Measurements from ENCODE around the gene GABRQ.
"Not testable (repeated sequence)": the region's sequence is repeated elsewhere in the genome, so short reads cannot be mapped to it uniquely, and the experiment has no call there.

GABRQ gene

GRCh38 chrX:152647978-152648377, 10.3 kb downstream of the GABRQ start:
- Histone ChIP-seq H3K9me3 (ENCODE audit: low read depth, low read length) (no peaks in the 10 kb centered on the region), H3K27ac (no peak overlapping the region), H3K36me3 (ENCODE audit: insufficient read depth, low read length) (no peaks in the 10 kb centered on the region), H3K4me3 (no peak overlapping the region), H3K9ac (ENCODE audit: insufficient read length) (no peak overlapping the region)
- DNase-seq (ENCODE audit: low read depth, low spot score), result no peak
- TF ChIP-seq FOXP2 (optimal IDR thresholded peaks at IDR 0.05; ENCODE audit: control extremely low read depth, extremely low read length, insufficient read depth) (no peak), POLR2AphosphoS5 (IDR thresholded peaks at IDR 0.05; ENCODE audit: borderline replicate concordance, low read depth, low read length) (no peak)

GRCh38 chrX:152652060-152652459, 14.4 kb downstream of the GABRQ start:
- TF ChIP-seq POLR2AphosphoS5 (IDR thresholded peaks at IDR 0.05; ENCODE audit: borderline replicate concordance, low read depth, low read length), result no peak
- TF ChIP-seq FOXP2 (optimal IDR thresholded peaks at IDR 0.05; ENCODE audit: control extremely low read depth, extremely low read length, insufficient read depth), result no peak
- no peak for TF ChIP-seq EZH2 (IDR thresholded peaks at IDR 0.05)
- H3K36me3 ChIP-seq (ENCODE audit: insufficient read depth, low read length), result no peaks in the 10 kb centered on the region
- DNase-seq (ENCODE audit: low read depth, low spot score), result no peak
- no peaks in the 10 kb centered on the region for H3K9me3 ChIP-seq (ENCODE audit: low read depth, low read length)
- no peak overlapping the region for H3K27ac ChIP-seq
- no peak overlapping the region for H3K4me3 ChIP-seq
- no peak overlapping the region for H3K9ac ChIP-seq (ENCODE audit: insufficient read length)

- no peak for TF ChIP-seq FOXP2 (optimal IDR thresholded peaks at IDR 0.05; ENCODE audit: control extremely low read depth, extremely low read length, insufficient read depth)
- no peak for TF ChIP-seq EZH2 (IDR thresholded peaks at IDR 0.05)
- no peak for TF ChIP-seq POLR2AphosphoS5 (IDR thresholded peaks at IDR 0.05; ENCODE audit: borderline replicate concordance, low read depth, low read length)
- Histone ChIP-seq H3K9me3 (ENCODE audit: low read depth, low read length) (no peaks in the 10 kb centered on the region), H3K4me3 (no peak overlapping the region), H3K36me3 (ENCODE audit: insufficient read depth, low read length) (no peaks in the 10 kb centered on the region), H3K9ac (ENCODE audit: insufficient read length) (no peak overlapping the region), H3K27ac (no peak overlapping the region)
- DNase-seq (ENCODE audit: low read depth, low spot score), result no peak
Measured at GRCh38 chrX:152652467-152652866, 14.8 kb downstream of the GABRQ start.

- Histone ChIP-seq H3K9ac (ENCODE audit: insufficient read length) (no peak overlapping the region), H3K36me3 (ENCODE audit: insufficient read depth, low read length) (no peaks in the 10 kb centered on the region), H3K4me3 (no peak overlapping the region), H3K27ac (no peak overlapping the region), H3K9me3 (ENCODE audit: low read depth, low read length) (no peaks in the 10 kb centered on the region)
- no peak for DNase-seq (ENCODE audit: low read depth, low spot score)
- TF ChIP-seq EZH2 (IDR thresholded peaks at IDR 0.05) (no peak), POLR2AphosphoS5 (IDR thresholded peaks at IDR 0.05; ENCODE audit: borderline replicate concordance, low read depth, low read length) (no peak), FOXP2 (optimal IDR thresholded peaks at IDR 0.05; ENCODE audit: control extremely low read depth, extremely low read length, insufficient read depth) (no peak)
Measured at GRCh38 chrX:152656087-152656486, 18.4 kb downstream of the GABRQ start.

- Histone ChIP-seq H3K9me3 (ENCODE audit: low read depth, low read length) (no peaks in the 10 kb centered on the region), H3K9ac (ENCODE audit: insufficient read length) (no peak overlapping the region), H3K36me3 (ENCODE audit: insufficient read depth, low read length) (no peaks in the 10 kb centered on the region), H3K4me3 (no peak overlapping the region), H3K27ac (no peak overlapping the region)
- TF ChIP-seq EZH2 (IDR thresholded peaks at IDR 0.05), result no peak
- TF ChIP-seq FOXP2 (optimal IDR thresholded peaks at IDR 0.05; ENCODE audit: control extremely low read depth, extremely low read length, insufficient read depth), result no peak
- no peak for TF ChIP-seq POLR2AphosphoS5 (IDR thresholded peaks at IDR 0.05; ENCODE audit: borderline replicate concordance, low read depth, low read length)
- no peak for DNase-seq (ENCODE audit: low read depth, low spot score)
Measured at GRCh38 chrX:152656890-152657289, 19.2 kb downstream of the GABRQ start.

- H3K9ac ChIP-seq (ENCODE audit: insufficient read length), result no peak overlapping the region
- no peak for DNase-seq (ENCODE audit: low read depth, low spot score)
- TF ChIP-seq EZH2 (IDR thresholded peaks at IDR 0.05), result no peak
- TF ChIP-seq FOXP2 (optimal IDR thresholded peaks at IDR 0.05; ENCODE audit: control extremely low read depth, extremely low read length, insufficient read depth), result no peak
- TF ChIP-seq POLR2AphosphoS5 (IDR thresholded peaks at IDR 0.05; ENCODE audit: borderline replicate concordance, low read depth, low read length), result no peak
- H3K4me3 ChIP-seq, result no peak overlapping the region
- no peaks in the 10 kb centered on the region for H3K36me3 ChIP-seq (ENCODE audit: insufficient read depth, low read length)
- no peak overlapping the region for H3K27ac ChIP-seq
- H3K9me3 ChIP-seq (ENCODE audit: low read depth, low read length), result no peaks in the 10 kb centered on the region
Measured at GRCh38 chrX:152658302-152658701, 20.6 kb downstream of the GABRQ start.

GRCh38 chrX:152663086-152663485, 25.4 kb downstream of the GABRQ start:
- no peak overlapping the region for H3K4me3 ChIP-seq
- no peak overlapping the region for H3K9ac ChIP-seq (ENCODE audit: insufficient read length)
- no peaks in the 10 kb centered on the region for H3K36me3 ChIP-seq (ENCODE audit: insufficient read depth, low read length)
- TF ChIP-seq POLR2AphosphoS5 (IDR thresholded peaks at IDR 0.05; ENCODE audit: borderline replicate concordance, low read depth, low read length) (no peak), FOXP2 (optimal IDR thresholded peaks at IDR 0.05; ENCODE audit: control extremely low read depth, extremely low read length, insufficient read depth) (no peak), EZH2 (IDR thresholded peaks at IDR 0.05) (no peak)
- no peak for DNase-seq (ENCODE audit: low read depth, low spot score)
- H3K27ac ChIP-seq, result no peak overlapping the region
- H3K9me3 ChIP-seq (ENCODE audit: low read depth, low read length), result no peaks in the 10 kb centered on the region

GRCh38 chrX:152674135-152674534, 36.4 kb downstream of the GABRQ start:
- DNase-seq (ENCODE audit: low read depth, low spot score), result no peak
- H3K4me3 ChIP-seq, result no peak overlapping the region
- no peaks in the 10 kb centered on the region for H3K36me3 ChIP-seq (ENCODE audit: insufficient read depth, low read length)
- no peak overlapping the region for H3K27ac ChIP-seq
- no peaks in the 10 kb centered on the region for H3K9me3 ChIP-seq (ENCODE audit: low read depth, low read length)
- no peak for TF ChIP-seq FOXP2 (optimal IDR thresholded peaks at IDR 0.05; ENCODE audit: control extremely low read depth, extremely low read length, insufficient read depth)
- no peak for TF ChIP-seq EZH2 (IDR thresholded peaks at IDR 0.05)
- TF ChIP-seq POLR2AphosphoS5 (IDR thresholded peaks at IDR 0.05; ENCODE audit: borderline replicate concordance, low read depth, low read length), result no peak
- no peak overlapping the region for H3K9ac ChIP-seq (ENCODE audit: insufficient read length)

- not testable (repeated sequence) for H3K9me3 ChIP-seq (ENCODE audit: low read depth, low read length); H3K4me3 ChIP-seq; H3K36me3 ChIP-seq (ENCODE audit: insufficient read depth, low read length); DNase-seq (ENCODE audit: low read depth, low spot score); H3K27ac ChIP-seq; H3K9ac ChIP-seq (ENCODE audit: insufficient read length)
Measured at GRCh38 chrX:152674652-152675051, 37.0 kb downstream of the GABRQ start.

- H3K27ac ChIP-seq; H3K36me3 ChIP-seq (ENCODE audit: insufficient read depth, low read length); H3K4me3 ChIP-seq; DNase-seq (ENCODE audit: low read depth, low spot score); H3K9me3 ChIP-seq (ENCODE audit: low read depth, low read length); H3K9ac ChIP-seq (ENCODE audit: insufficient read length): not testable (repeated sequence)
Measured at GRCh38 chrX:152681012-152681411, 43.3 kb downstream of the GABRQ start.

- H3K4me3 ChIP-seq; H3K27ac ChIP-seq; H3K9me3 ChIP-seq (ENCODE audit: low read depth, low read length); H3K9ac ChIP-seq (ENCODE audit: insufficient read length); DNase-seq (ENCODE audit: low read depth, low spot score); H3K36me3 ChIP-seq (ENCODE audit: insufficient read depth, low read length): not testable (repeated sequence)
Measured at GRCh38 chrX:152697952-152698931, 60.5 kb downstream of the GABRQ start, which contains the start of gene MAGEA3. TSS of gene MAGEA3 (plus strand) at chrX:152698794. CDS start at chrX:152700833, 2,039 bp downstream.

- H3K27ac ChIP-seq; H3K4me3 ChIP-seq; H3K9ac ChIP-seq (ENCODE audit: insufficient read length); H3K9me3 ChIP-seq (ENCODE audit: low read depth, low read length); DNase-seq (ENCODE audit: low read depth, low spot score); H3K36me3 ChIP-seq (ENCODE audit: insufficient read depth, low read length): not testable (repeated sequence)
Measured at GRCh38 chrX:152700390-152700789, 62.7 kb downstream of the GABRQ start.

All from SK-N-MC (cell line).